Stimulated activated CD4-positive, alpha-beta T cell treated with anti-CD3 and anti-CD28 coated beads, TNF-alpha, amount 100 ng/mL, for 24 hours (primary cell): Measurements from ENCODE around the gene MYO16.
"Not testable (repeated sequence)": the region's sequence is repeated elsewhere in the genome, so short reads cannot be mapped to it uniquely, and the experiment has no call there.

ENCODE experiments used
- DNase-seq, 3 experiments: peaks; one replicate each; pipeline ENCODE4 v3.0.0-alpha.2; 2020; ENCODE audit warnings: low read depth in 3 of 3

The MYO16 gene

GRCh38 chr13:108742701-108743451 is 113.5 kb downstream of the MYO16 start:
- DNase-seq, result no peak

DNA sequence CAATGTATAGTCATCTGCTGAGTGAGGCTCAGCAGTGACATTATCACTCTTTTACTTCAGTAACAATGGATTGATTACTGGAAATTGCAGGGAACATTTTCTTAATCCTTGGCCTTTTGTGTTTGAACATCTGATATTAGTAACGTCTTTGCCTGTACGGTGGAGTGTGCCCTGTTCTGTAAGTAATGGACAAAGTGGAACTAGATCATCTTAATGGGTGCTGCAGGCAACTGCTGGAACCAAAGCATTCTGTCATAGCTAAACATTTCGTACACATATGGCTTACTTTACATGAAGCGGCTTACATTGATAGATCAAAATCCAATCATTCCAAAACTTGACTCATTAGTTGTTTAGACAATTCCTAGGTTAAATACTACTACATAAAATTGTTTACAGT is 114.1 kb downstream of the MYO16 start:
- DNase-seq, result no peak

GRCh38 chr13:108747843-108748242 is 118.4 kb downstream of the MYO16 start:
- DNase-seq, result no peak

GRCh38 chr13:108752276-108752675 is 122.9 kb downstream of the MYO16 start:
- DNase-seq, result no peak

DNA sequence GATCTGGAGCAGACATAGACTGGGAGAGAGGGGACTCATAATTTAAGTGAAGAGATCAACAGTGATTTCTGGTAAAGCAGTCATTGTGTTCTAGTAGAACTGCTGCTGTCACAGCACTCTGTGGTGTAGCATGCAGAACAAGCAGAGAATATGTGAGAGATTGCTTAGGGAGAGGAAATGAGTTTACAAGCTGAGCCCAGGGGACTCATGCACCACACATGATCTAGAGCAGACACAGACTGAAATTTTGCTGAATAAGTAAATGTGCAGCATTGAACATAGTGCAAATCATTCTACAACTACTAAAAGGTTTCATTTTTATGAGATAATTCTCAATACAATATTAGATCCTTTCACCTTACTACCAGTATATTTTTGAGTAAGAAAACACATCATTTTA is 125.7 kb downstream of the MYO16 start:
- DNase-seq, result no peak

- no peak for DNase-seq
These were observed 130.7 kb downstream of the MYO16 start for GRCh38 chr13:108760129-108760528.

DNA sequence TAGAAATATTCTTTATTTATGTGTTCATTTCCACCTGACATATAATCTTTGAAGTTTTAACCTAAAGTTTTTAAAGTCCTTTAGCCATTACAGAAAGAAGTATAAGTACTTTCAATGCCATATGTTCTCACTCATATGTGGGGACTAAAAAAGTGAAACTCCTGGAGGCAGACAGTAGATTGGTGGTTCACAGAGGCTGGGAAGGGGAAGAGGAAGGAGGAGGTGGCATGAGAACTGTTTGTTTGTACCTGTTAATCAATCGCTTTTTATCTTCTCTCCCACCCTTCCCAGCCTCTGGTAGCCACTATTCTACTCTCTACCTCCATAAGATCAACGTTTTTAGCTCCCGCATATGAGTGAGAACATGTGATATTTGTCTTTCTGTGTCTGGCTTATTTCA is 131.1 kb downstream of the MYO16 start:
- no peak for DNase-seq

DNA sequence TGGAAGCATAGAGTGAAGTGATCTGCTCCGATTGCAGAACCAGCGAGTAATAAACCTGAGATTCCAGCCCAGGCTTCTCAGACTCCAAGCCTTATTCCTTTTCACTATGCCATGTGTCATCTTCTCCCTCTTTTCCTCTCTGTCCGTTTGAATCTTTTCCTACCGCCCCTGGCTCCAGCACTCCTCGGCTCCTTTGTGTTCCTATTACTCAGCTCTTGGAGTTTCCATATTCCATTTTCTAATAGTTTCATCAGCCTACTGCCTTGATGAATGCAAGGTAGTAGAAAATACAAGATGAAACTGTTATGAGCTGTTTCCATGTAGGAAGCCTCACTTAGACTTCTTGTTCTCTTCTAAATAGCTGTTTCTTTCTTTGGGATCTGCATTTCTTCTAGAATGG is 138.6 kb downstream of the MYO16 start:
- DNase-seq, result no peak

DNA sequence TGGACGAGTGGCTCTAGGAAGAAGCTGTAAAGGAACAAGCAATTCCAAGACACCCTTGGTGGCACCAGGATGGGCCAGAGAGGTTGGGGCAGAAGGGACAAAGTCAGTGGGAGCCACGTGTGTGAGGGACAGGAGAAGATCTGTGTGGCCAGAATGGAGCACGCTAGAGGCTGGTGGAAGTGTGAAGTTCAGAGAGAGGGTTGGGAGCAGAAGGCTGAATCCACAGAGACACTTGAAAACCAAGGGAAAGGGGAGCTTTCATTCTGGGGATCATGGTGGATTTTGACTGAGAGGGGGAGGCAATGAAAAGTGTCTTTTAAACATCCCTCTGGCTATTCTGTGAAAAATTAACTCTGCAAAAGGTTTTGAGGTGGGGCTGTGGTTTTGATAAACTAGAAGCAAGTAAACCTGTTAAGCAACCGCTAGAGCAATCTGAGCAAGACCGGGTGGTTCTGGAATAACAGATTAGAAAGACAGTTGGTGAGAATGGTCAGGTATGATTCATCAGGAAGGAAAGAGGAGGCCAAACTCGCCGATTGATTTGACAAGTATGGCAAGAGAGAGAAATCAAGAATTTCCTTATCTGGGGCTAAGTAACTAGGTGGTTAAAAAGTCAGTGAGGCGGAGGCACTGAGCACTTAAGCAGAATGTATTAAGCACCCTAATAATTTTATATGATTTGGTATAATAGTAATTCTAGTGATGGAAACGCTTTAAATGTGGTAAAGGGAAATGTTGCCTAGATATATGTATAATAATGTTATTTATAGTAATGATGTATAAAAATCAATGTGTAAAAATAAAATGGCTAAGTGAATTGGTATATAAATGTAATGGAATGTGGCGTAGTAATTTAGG is 140.0 kb downstream of the MYO16 start:
- DNase-seq, result no peak

- no peak for DNase-seq
These were observed 146.2 kb downstream of the MYO16 start for GRCh38 chr13:108775597-108775996.

DNA sequence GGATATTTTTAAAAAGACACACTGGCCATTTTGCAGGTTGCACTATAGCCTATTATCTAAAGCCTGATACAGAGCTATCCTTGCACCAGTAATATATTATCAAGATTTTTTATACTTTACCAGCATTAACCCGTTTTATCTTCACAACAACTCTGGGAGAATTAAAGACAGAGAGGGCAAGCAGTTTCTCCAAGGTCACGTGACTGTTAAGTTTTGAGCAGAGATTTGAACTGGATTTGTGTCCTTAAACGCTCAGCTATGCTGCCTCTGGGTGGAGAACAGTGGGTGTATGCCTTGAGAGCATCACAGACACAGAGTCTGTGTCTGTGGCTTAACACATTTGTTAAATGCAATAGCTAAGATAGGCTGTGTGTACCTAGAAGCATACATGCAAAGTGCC is 147.2 kb downstream of the MYO16 start:
- no peak for DNase-seq

GRCh38 chr13:108777421-108778420 is 148.3 kb downstream of the MYO16 start:
- DNase-seq, result no peak

- no peak for DNase-seq
These were observed 149.9 kb downstream of the MYO16 start for GRCh38 chr13:108779308-108779707.

DNA sequence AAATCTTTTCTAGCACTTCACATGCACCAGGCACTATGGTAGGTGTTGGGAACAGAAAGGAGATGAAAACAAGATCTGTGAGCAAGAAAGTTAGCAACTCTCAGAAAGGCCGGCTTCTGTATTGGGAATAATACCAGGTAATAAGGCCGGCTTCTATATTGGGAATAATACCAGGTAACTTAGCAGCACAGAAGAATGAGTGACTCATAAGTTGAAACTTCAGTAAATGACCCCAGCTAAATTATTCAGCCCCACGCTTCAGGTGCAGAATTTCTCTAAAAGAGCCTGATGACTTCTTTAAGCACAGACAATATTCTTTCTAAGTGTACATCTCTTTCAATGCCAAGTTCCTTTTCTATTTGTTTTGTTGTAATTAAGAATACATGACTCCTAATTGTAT is 151.3 kb downstream of the MYO16 start:
- no peak for DNase-seq

DNA sequence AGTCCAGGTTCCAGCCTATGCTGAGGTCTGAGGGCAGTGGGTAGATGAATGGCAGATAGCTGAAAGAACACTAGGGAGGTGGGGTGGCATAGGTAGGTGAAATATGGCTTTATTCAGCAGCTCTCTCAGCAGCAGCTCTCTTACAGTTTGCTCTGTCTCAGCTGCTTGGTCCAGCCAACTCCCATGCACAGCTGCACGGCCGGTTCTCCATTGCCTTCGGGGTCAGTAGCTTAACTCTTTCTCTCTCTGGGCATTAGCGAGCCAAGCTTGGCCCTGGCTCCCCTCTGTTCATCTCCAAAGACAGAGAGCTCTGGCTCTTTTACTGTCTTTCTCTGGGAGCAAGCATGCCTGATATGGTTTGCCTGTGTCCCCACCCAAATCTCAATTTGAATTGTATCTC is 151.9 kb downstream of the MYO16 start:
- DNase-seq, result no peak

GRCh38 chr13:108782480-108782879 is 153.1 kb downstream of the MYO16 start:
- not testable (repeated sequence) for DNase-seq

GRCh38 chr13:108785844-108786243 is 156.4 kb downstream of the MYO16 start:
- DNase-seq, result no peak

DNA sequence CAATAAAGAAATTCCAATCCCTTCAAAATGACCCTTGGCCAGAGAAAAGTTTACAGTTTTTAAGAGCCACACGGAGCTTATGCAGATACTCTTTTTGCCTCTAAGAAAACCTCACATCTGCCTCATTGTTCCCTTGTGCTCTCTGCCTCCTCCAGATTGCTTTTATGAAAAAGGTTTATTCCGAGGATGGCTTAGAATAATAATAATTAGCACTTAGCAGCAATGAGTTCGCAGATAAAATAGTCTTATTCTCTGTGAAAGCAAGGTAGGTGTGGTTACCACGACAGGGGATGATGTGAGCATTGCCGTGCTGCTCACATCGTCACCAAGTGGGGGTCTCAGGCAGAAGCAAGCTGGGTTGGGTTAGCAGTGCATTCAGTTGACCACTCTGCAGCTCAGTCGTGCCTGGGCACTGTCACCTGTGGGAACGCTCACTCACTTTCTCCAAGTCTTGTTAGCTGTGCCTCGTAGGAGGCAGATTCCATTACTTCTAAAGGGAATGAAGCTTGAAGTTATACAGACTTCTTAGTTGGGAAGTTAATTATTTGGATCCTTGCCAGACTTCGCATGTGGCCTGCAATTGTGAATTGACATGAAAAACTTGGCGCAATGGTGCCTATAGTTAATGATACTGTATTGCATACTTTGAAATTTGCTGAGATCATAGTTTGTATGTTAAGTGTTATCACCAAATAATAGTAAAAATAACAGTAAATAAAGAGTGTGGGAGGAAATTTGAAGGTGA is 157.2 kb downstream of the MYO16 start:
- DNase-seq, result no peak

- DNase-seq, result no peak
These were observed 158.4 kb downstream of the MYO16 start for GRCh38 chr13:108787700-108788414.

DNA sequence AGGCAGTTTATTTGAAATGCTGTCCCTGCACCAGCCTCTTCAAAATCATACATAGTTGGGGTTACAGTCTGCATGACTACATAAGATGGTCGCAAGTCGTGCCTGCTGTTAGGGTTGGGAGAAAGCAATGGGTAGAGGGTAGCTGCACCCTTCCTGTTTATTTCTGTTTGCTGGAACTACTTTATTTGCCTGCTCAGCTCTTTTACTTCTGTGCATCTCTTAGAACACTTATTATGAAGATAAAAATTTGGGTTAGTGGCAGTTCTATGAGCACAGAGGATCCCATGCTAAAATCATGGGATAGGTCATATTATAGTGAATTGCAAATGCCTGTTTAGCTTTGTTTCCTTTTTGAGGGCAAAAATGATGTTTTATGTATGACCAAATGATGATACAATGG is 160.1 kb downstream of the MYO16 start:
- no peak for DNase-seq

- no peak for DNase-seq
These were observed 166.4 kb downstream of the MYO16 start for GRCh38 chr13:108795841-108796240.
